Aorta (tissue), 5 donors: Measurements from ENCODE around the gene CLEC4C. TPM values are rescaled to one million over a fixed set of nuclear protein-coding genes. Genes with fewer than 3 reads are reported as not detected.
"Not testable (repeated sequence)": the region's sequence is repeated elsewhere in the genome, so short reads cannot be mapped to it uniquely, and the experiment has no call there.

Experiments
- ATAC-seq: fragments of 200-7000 bp; cut with Tn5 transposase; one replicate; pipeline ENCODE4 v1.9.1; 2022; ENCODE audit warnings: moderate library complexity; ENCODE audit not compliant: low FRiP score
- DNase-seq, 2 donors: peaks; one replicate each; pipeline ENCODE4 v3.0.0-alpha.2; 2020
- H3K27ac ChIP-seq, 2 donors: one replicate each; pipeline ENCODE4 v1.5.1; 2013; ENCODE audit warnings: low read length in 2 of 2, mild to moderate bottlenecking in 2 of 2, moderate library complexity in 2 of 2, control low read depth in 1 of 2, inconsistent platforms in 1 of 2, low read depth in 1 of 2
- H3K27me3 ChIP-seq, 2 donors: one replicate each; pipeline ENCODE4 v1.6.1; 2013; ENCODE audit warnings: control low read depth in 1 of 2, low read length in 1 of 2, mild to moderate bottlenecking in 1 of 2, moderate library complexity in 1 of 2; ENCODE audit not compliant: insufficient read depth in 2 of 2, control insufficient read depth in 1 of 2
- H3K36me3 ChIP-seq, 2 donors: one replicate each; pipeline ENCODE4 v1.6.1; 2013; ENCODE audit warnings: control low read depth in 1 of 2, low read length in 1 of 2, mild to moderate bottlenecking in 1 of 2; ENCODE audit not compliant: insufficient read depth in 2 of 2, control insufficient read depth in 1 of 2
- H3K4me1 ChIP-seq, 2 donors: one replicate each; pipeline ENCODE4 v1.6.1; 2013; ENCODE audit warnings: low read length in 2 of 2, control low read depth in 1 of 2, mild to moderate bottlenecking in 1 of 2, moderate library complexity in 1 of 2; ENCODE audit not compliant: insufficient read depth in 2 of 2, control insufficient read depth in 1 of 2
- H3K4me3 ChIP-seq, 2 donors: one replicate each; pipeline ENCODE4 v1.5.1; 2013; ENCODE audit warnings: low read length in 2 of 2, control low read depth in 1 of 2, mild to moderate bottlenecking in 1 of 2
- H3K9me3 ChIP-seq: one replicate; pipeline ENCODE4 v1.6.1; 2013; ENCODE audit warnings: mild to moderate bottlenecking, low read length; ENCODE audit not compliant: control insufficient read depth
- WGBS, 2 donors: extraction: QIAGEN DNeasy Blood & Tissue Kit; methylation state at CpG; one replicate each; pipeline ENCODE4 v1.1.7; 2013; 5-methylcytosine and 5-hydroxymethylcytosine counted together
- intact Hi-C, 2 donors: fragments of 100-400 bp; cut with DNase I; formaldehyde crosslinking; loops; one replicate each; pipeline versions ENCODE4 v1.14.2 to v1.15.0; 2022
- long read RNA-seq, 2 donors: library from polyadenylated mRNA; unstranded; transcript quantifications; one replicate each; pipeline ENCODE4 v2.0.0, GENCODE V29; 2020 to 2021
- polyA plus RNA-seq, 2 donors: library from polyadenylated mRNA; stranded (reverse); fragments of 200-250 nt; gene quantifications; one replicate each; pipeline ENCODE4 v1.2.3, GENCODE V29; 2013
- total RNA-seq, 2 donors: library from RNA; stranded (reverse); fragmentation: NEBNext Ultra II Directional; extraction: Animal tissue kit (Norgen Biotek cat#: 25700); gene quantifications; one replicate each; pipeline ENCODE4 v1.2.1, GENCODE V29; 2021
- donor health status: healthy with polysubstance abuse.
- donor health status: Bipolar disorder and iron deficiency.
- donor health status: DM: no; HTN: no; CAD: no.
- donor health status: DM: no; HTN: no; CAD: no.
- donor health status: DM: yes; HTN: yes; CAD: no.

The CLEC4C gene, protein sequence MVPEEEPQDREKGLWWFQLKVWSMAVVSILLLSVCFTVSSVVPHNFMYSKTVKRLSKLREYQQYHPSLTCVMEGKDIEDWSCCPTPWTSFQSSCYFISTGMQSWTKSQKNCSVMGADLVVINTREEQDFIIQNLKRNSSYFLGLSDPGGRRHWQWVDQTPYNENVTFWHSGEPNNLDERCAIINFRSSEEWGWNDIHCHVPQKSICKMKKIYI
- not detected for total RNA-seq
- not detected for polyA plus RNA-seq
- long read RNA-seq, donor 1: 0 reads
- long read RNA-seq, donor 2: 0 reads

DNA sequence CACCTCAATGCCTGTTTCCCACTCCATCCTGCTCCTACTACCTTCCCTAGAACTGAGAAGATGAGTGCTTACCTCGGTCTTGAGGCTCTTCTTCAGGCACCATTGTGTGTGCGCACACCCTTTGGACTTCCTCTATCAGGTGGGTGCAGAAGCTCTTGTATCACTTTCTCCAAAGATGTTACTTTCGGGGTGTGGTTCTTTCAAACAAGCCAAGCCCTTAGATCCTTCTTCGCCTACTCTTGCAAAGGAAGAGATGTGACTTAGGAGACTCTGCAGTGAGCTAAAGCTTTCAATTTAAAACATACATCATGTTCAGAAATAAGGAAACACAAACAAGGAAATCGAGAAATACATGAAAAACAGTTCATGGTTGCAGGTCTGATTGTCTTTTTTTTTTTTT lies at the start of gene CLEC4C:
Gene CLEC4C, minus strand, starts transcription at position 130 of the 400 bp plus-strand sequence. Its CDS starts 27 bp downstream, at position 103.
- 78 to 84% methylated on average over 5 of the region's 5 CpGs for WGBS, 2 donors
- no peak for ATAC-seq
- Histone ChIP-seq H3K4me1 (no peaks in the 10 kb centered on the region), H3K27ac (no peak within 1 kb of the TSS), H3K9me3 (peaks cover 1% of the 10 kb centered on the region), H3K27me3 (no peaks in the 10 kb centered on the region), H3K4me3 (no peak within 1 kb of the TSS), H3K36me3 (no peaks in the 10 kb centered on the region)
- intact Hi-C loops: no loop called here
- DNase-seq: no peak

DNA sequence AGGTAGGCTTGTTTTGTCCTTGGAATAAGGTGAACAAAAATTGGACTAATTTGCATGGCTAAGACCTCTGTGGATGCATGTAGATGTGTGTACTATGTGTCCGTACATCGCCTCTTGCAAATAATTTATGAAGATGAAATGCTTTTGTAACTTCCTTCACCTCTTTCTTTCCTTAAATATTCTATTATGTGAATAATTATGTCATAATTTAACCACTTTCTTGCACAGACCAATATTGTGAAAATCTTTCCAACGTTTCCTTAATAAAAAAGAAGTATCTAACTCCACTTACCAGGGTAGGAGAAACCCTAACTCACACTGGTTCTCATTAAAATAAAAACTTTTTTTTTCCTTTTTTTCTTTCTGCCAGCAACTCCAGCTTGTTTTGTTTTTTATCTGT lies 46.0 kb upstream of the CLEC4C start:
- Histone ChIP-seq H3K36me3 (no peaks in the 10 kb centered on the region), H3K9me3 (no peaks in the 10 kb centered on the region), H3K4me3 (no peak overlapping the region), H3K4me1 (no peaks in the 10 kb centered on the region), H3K27me3 (no peaks in the 10 kb centered on the region), H3K27ac (no peak overlapping the region)
- no peak for DNase-seq
- WGBS, 2 donors: 47 to 77% methylated on average over 3 of the region's 3 CpGs
- intact Hi-C loops: no loop called here
- ATAC-seq: no peak

DNA sequence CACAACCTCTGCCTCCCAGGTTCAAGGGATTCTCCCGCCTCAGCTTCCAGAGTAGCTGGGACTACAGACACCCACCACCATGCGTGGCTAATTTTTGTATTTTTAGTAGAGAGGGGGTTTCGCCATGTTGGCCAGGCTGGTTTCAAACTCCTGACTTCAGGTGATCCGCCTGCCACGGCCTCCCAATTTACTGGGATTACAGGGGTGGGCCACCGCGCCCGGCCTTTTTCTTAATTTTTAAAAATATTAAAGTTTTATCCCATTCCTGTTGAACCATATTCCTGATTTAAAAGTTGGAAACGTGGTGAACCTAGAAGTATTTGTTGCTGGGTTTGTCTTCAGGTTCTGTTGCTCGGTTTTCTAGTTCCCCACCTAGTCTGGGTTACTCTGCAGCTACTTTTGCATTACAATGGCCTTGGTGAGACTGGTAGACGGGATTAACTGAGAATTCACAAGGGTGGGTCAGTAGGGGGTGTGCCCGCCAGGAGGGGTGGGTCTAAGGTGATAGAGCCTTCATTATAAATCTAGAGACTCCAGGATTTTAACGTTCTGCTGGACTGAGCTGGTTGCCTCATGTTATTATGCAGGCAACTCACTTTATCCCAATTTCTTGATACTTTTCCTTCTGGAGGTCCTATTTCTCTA lies 41.8 kb upstream of the CLEC4C start, which contains the start of gene NANOG:
Gene NANOG, plus strand, starts transcription at position 519 of the 645 bp plus-strand sequence. CDS start 213 bp downstream, outside the sequence.
- H3K27ac ChIP-seq, H3K4me3 ChIP-seq, H3K4me1 ChIP-seq, ATAC-seq, H3K9me3 ChIP-seq, intact Hi-C loops, DNase-seq, H3K36me3 ChIP-seq, H3K27me3 ChIP-seq: not testable (repeated sequence)
- WGBS, 2 donors: 48 to 49% methylated on average over 12 to 13 of the region's 13 CpGs

DNA sequence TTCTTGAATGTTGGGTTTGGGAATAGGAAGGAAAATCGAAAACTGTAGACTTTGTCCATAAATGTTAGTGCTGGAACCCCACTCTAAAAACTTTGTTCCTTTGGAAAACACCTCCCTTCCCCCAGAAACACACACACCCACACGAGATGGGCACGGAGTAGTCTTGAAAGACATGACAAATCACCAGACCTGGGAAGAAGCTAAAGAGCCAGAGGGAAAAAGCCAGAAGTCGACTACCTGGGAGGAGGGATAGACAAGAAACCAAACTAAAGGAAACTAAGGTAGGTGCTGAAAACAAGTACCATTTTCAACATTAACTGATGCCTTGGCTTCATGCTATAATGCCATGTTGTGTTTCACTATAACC lies 41.1 kb upstream of the CLEC4C start:
- WGBS, 2 donors: 14 to 19% methylated on average over 4 of the region's 4 CpGs
- no peak overlapping the region for H3K4me3 ChIP-seq
- ATAC-seq (no peak), DNase-seq (no peak)
- no peaks in the 10 kb centered on the region for H3K9me3 ChIP-seq
- H3K27ac ChIP-seq: no peak overlapping the region
- H3K4me1 ChIP-seq: peaks cover 0 to 2% of the 10 kb centered on the region in 2 donors
- H3K36me3 ChIP-seq: no peaks in the 10 kb centered on the region
- intact Hi-C loops: no loop called here
- H3K27me3 ChIP-seq: no peaks in the 10 kb centered on the region

DNA sequence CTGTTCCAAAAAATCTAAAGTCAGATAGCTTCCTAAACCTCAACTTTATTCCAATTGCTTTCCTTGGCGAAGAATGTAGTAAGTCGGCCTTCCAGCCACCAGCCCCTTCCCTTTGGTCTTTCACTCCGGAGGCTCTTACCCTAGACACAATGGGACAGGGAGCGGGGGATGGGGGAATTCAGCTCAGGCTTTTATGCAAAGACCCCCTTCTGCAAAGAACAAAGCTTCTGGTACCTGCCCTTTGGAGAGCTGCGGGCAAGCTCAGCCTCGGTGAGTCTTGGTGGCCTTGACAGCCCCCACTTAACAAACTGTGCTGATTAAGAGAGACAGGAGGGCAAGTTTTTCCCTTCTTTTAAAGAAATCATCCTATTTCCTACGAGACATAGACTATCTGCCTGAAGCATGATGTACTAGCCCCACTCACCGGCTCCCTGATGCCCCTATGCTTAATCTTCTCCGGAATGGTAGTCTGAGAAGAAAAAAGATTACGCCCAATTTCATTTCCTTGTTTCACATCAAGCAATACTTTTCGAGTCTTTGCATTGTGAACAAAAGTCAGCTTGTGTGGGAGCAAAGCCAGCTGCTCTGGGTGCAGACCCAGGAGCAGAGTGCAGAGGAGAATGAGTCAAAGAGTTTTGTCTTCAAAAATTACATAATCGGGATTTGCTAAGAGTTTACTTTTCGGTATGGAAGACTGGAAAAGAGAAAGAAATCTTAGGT lies 40.6 kb upstream of the CLEC4C start:
- H3K36me3 ChIP-seq: no peaks in the 10 kb centered on the region
- no peaks in the 10 kb centered on the region for H3K27me3 ChIP-seq
- H3K4me1 ChIP-seq: peaks cover 0 to 2% of the 10 kb centered on the region in 2 donors
- ATAC-seq: no peak
- H3K27ac ChIP-seq: no peak overlapping the region
- no peak for DNase-seq
- no peak overlapping the region for H3K4me3 ChIP-seq
- 19 to 20% methylated on average over 13 of the region's 13 CpGs for WGBS, 2 donors
- H3K9me3 ChIP-seq: no peaks in the 10 kb centered on the region
- intact Hi-C loops: no loop called here

DNA sequence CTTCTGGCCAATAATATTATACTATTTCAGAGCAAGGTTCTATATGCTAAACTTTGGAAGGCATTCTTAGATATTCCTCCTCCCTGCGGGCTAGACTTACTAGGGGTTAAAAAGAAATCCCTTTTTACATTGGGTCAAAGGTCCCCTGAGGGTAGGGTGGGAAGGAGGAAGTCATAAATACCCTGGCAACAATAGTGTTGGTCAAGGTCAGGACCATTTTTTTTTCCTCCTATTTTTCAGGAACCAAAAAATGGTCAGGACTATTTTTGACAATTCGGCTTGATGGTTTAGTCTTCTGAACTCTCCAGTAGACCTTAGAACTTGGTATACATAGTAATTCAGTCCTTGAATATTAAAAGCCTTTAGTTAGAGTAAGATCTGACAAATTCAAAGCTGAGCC lies 37.5 kb upstream of the CLEC4C start:
- no peaks in the 10 kb centered on the region for H3K9me3 ChIP-seq
- ATAC-seq: no peak
- no peaks in the 10 kb centered on the region for H3K27me3 ChIP-seq
- intact Hi-C loops: no loop called here
- no peak overlapping the region for H3K4me3 ChIP-seq
- no peak for DNase-seq
- WGBS, 2 donors: 49 to 50% methylated on average over 2 of the region's 2 CpGs
- no peaks in the 10 kb centered on the region for H3K36me3 ChIP-seq
- H3K4me1 ChIP-seq: peaks cover 0 to 2% of the 10 kb centered on the region in 2 donors
- H3K27ac ChIP-seq: no peak overlapping the region

DNA sequence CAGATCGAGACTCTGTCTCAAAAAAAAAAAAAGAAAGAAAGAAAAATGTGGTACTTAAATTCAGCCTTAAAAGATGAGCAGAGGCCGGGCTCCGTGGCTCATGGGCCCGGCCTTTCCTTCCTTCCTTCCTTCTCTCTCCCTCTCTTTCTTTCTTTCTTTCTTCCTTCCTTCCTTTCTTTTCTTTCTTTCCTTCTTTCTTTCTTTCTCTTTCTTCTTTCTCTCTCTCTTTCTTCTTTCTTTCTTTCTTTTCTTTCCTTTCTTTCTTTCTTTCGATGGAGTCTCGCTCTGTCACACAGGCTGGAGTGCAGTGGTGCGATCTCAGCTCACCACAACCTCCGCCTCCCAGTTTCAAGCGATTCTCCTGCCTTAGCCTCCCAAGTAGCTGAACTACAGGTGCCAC lies 36.3 kb upstream of the CLEC4C start:
- intact Hi-C loops, H3K4me1 ChIP-seq, H3K4me3 ChIP-seq, H3K27ac ChIP-seq, ATAC-seq, H3K27me3 ChIP-seq, H3K36me3 ChIP-seq, H3K9me3 ChIP-seq, DNase-seq: not testable (repeated sequence)
- WGBS, 2 donors: 82 to 93% methylated on average over 9 of the region's 9 CpGs

DNA sequence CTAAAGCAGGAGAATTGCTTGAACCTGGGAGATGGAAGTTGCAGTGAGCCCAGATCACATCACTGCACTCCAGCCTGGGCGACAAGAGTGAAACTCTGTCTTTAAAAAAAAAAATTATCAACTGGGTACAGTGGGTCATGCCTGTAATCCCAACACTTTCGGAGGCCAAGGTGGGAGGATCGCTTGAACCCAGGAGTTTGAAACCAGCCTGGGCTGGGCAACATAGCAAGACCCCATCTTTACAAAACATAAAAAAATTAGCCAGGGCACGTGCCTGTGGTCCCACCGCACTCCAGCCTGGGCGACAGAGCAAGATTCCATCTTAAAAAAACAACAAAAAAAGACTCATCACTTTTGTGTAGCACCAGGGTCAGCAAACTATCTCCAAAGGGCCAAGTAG lies 34.9 kb upstream of the CLEC4C start:
- no peaks in the 10 kb centered on the region for H3K27me3 ChIP-seq
- intact Hi-C loops: no loop called here
- H3K9me3 ChIP-seq: no peaks in the 10 kb centered on the region
- no peaks in the 10 kb centered on the region for H3K36me3 ChIP-seq
- ATAC-seq (no peak), DNase-seq (no peak)
- 84 to 86% methylated on average over 6 of the region's 6 CpGs for WGBS, 2 donors
- no peaks in the 10 kb centered on the region for H3K4me1 ChIP-seq
- no peak overlapping the region for H3K27ac ChIP-seq
- no peak overlapping the region for H3K4me3 ChIP-seq
